ENCODE measurements around the gene YJU2. TPM values are rescaled to one million over a fixed set of nuclear protein-coding genes. Genes with fewer than 3 reads are reported as not detected.

The YJU2 gene
- total RNA-seq, 1 donor from 2014 or later = 14.3 TPM

- Mint-ChIP-seq H3K9me3 (no peaks in the 10 kb centered on the region), H3K4me1 (ENCODE audit: unreplicated experiment) (peaks cover 6% of the 10 kb centered on the region), H3K4me3 (peak within 1 kb of the TSS; percentile 63), H3K36me3 (no peaks in the 10 kb centered on the region), H3K27me3 (no peaks in the 10 kb centered on the region), H3K27ac (no peak within 1 kb of the TSS)
- peak; percentile 86 for DNase-seq (ENCODE audit: extremely low spot score, unreplicated experiment)
- TF ChIP-seq, protein P1, sequence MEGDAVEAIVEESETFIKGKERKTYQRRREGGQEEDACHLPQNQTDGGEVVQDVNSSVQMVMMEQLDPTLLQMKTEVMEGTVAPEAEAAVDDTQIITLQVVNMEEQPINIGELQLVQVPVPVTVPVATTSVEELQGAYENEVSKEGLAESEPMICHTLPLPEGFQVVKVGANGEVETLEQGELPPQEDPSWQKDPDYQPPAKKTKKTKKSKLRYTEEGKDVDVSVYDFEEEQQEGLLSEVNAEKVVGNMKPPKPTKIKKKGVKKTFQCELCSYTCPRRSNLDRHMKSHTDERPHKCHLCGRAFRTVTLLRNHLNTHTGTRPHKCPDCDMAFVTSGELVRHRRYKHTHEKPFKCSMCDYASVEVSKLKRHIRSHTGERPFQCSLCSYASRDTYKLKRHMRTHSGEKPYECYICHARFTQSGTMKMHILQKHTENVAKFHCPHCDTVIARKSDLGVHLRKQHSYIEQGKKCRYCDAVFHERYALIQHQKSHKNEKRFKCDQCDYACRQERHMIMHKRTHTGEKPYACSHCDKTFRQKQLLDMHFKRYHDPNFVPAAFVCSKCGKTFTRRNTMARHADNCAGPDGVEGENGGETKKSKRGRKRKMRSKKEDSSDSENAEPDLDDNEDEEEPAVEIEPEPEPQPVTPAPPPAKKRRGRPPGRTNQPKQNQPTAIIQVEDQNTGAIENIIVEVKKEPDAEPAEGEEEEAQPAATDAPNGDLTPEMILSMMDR (conservative IDR thresholded peaks at IDR 0.05) = no peak
These were observed 57.8 kb downstream of the YJU2 start, which contains the start of gene FSD1 for GRCh38 chr19:4304538-4305256. TSS of gene FSD1 (plus strand) at chr19:4304598. CDS start at chr19:4304747, 149 bp downstream.

GRCh38 chr19:4305257-4305612 lies 58.4 kb downstream of the YJU2 start:
- TF ChIP-seq, protein P1 (conservative IDR thresholded peaks at IDR 0.05) = no peak
- H3K27ac Mint-ChIP-seq = no peak overlapping the region
- no peaks in the 10 kb centered on the region for H3K36me3 Mint-ChIP-seq
- H3K4me1 Mint-ChIP-seq (ENCODE audit: unreplicated experiment) = peaks cover 6% of the 10 kb centered on the region
- no peaks in the 10 kb centered on the region for H3K9me3 Mint-ChIP-seq
- H3K4me3 Mint-ChIP-seq = peak overlapping the region; percentile 58
- no peak for DNase-seq (ENCODE audit: extremely low spot score, unreplicated experiment)
- H3K27me3 Mint-ChIP-seq = no peaks in the 10 kb centered on the region

DNA sequence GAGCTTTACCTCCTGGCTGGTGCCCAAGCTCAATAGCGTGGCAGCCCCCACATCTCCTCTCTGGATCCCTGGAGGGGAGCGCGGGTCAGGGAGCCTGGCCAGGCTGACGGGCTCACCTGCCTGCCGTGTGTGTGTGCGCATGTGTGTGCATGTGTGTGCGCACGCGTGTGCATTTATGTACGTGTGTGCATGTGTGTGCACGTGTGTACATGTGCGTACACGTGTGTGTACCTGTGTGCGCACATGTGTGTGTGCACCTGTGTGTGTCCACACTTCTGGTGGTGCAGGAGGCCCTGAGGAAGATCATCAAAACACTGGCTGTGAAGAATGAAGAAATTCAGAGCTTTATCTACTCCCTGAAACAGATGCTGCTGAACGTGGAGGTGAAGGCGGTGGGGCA lies 58.8 kb downstream of the YJU2 start:
- no peaks in the 10 kb centered on the region for H3K9me3 Mint-ChIP-seq
- no peaks in the 10 kb centered on the region for H3K27me3 Mint-ChIP-seq
- H3K4me1 Mint-ChIP-seq (ENCODE audit: unreplicated experiment) = peaks cover 6% of the 10 kb centered on the region
- peak overlapping the region; percentile 53 for H3K27ac Mint-ChIP-seq
- no peaks in the 10 kb centered on the region for H3K36me3 Mint-ChIP-seq
- peak overlapping the region; percentile 58 for H3K4me3 Mint-ChIP-seq
- no peak for DNase-seq (ENCODE audit: extremely low spot score, unreplicated experiment)
- TF ChIP-seq, protein P1 (conservative IDR thresholded peaks at IDR 0.05) = no peak

- Mint-ChIP-seq H3K27ac (no peak overlapping the region), H3K9me3 (no peaks in the 10 kb centered on the region), H3K4me3 (no peak overlapping the region), H3K36me3 (no peaks in the 10 kb centered on the region), H3K27me3 (no peaks in the 10 kb centered on the region), H3K4me1 (ENCODE audit: unreplicated experiment) (no peaks in the 10 kb centered on the region)
- TF ChIP-seq, protein P1 (conservative IDR thresholded peaks at IDR 0.05) = no peak
- no peak for DNase-seq (ENCODE audit: extremely low spot score, unreplicated experiment)
These were observed 63.6 kb downstream of the YJU2 start for GRCh38 chr19:4310247-4311121.

GRCh38 chr19:4313847-4314490 lies 67.1 kb downstream of the YJU2 start:
- Mint-ChIP-seq H3K4me3 (no peak overlapping the region), H3K27me3 (no peaks in the 10 kb centered on the region), H3K4me1 (ENCODE audit: unreplicated experiment) (no peaks in the 10 kb centered on the region), H3K27ac (no peak overlapping the region), H3K9me3 (no peaks in the 10 kb centered on the region), H3K36me3 (peaks cover 9% of the 10 kb centered on the region)
- TF ChIP-seq, protein P1 (conservative IDR thresholded peaks at IDR 0.05) = no peak
- DNase-seq (ENCODE audit: extremely low spot score, unreplicated experiment) = no peak

Measured in type B pancreatic cell (in vitro differentiated cells).